Calu3 (cell line): ENCODE data around the gene CASQ2. TPM values are rescaled to one million over a fixed set of nuclear protein-coding genes. Genes with fewer than 3 reads are reported as not detected.

Source experiments
- BruUV-seq: library from RNA; stranded (reverse); fragments of 400-500 nt; replicated peaks from 2 replicates; lab custom pipeline; 2021; lab: Mats Ljungman, UMichigan
- CTCF ChIA-PET: fragments of 300-600 bp; sonication (Branson Sonifier 250); formaldehyde crosslinking; loops from one replicate; lab custom pipeline; 2022; ENCODE audit warnings: antibody characterized with exemption; lab: Charles Lee
- DNase-seq: peaks from one replicate; pipeline ENCODE4 v3.0.0; 2022
- H3K27ac Mint-ChIP-seq: one replicate; pipeline ENCODE4 v1.8.0; 2022; ENCODE audit warnings: mixed read lengths; ENCODE audit not compliant: unreplicated experiment
- H3K27me3 Mint-ChIP-seq: one replicate; pipeline ENCODE4 v1.8.0; 2022; ENCODE audit warnings: mixed read lengths; ENCODE audit not compliant: unreplicated experiment
- H3K36me3 Mint-ChIP-seq: one replicate; pipeline ENCODE4 v1.8.0; 2022; ENCODE audit warnings: mild to moderate bottlenecking, moderate library complexity, mixed read lengths; ENCODE audit not compliant: insufficient read depth, unreplicated experiment
- H3K4me1 Mint-ChIP-seq: one replicate; pipeline ENCODE4 v1.8.0; 2022; ENCODE audit warnings: mild to moderate bottlenecking, low read depth, mixed read lengths; ENCODE audit not compliant: unreplicated experiment
- H3K4me3 Mint-ChIP-seq: one replicate; pipeline ENCODE4 v1.8.0; 2022; ENCODE audit warnings: mild to moderate bottlenecking, low read depth, moderate library complexity, mixed read lengths; ENCODE audit not compliant: unreplicated experiment
- H3K9me3 Mint-ChIP-seq: one replicate; pipeline ENCODE4 v1.8.0; 2022; ENCODE audit warnings: low read depth, mixed read lengths; ENCODE audit not compliant: unreplicated experiment
- CTCF ChIP-seq: fragments of 200-600 bp; IDR thresholded peaks from one replicate; pipeline ENCODE4 v1.8.0; 2022; ENCODE audit warnings: antibody characterized with exemption; ENCODE audit not compliant: unreplicated experiment
- intact Hi-C: fragments of 100-400 bp; cut with micrococcal nuclease; formaldehyde crosslinking; loops from one replicate; pipeline ENCODE4 v1.10.0; 2022; ENCODE audit not compliant: unreplicated experiment
- total RNA-seq: library from RNA; stranded (reverse); gene quantifications from 2 replicates; pipeline ENCODE4 v1.2.3, GENCODE V29; 2022

Gene CASQ2
- total RNA-seq, 1 experiment from 2014 or later = not detected

- CTCF ChIA-PET = interaction anchor here (1.3 to 1.5 kb wide), 5 partner anchors 11 to 209 kb away, joined by 3 to 11 read pairs (median 8); no protein-coding TSS in a partner anchor
- Mint-ChIP-seq H3K4me1 (no peaks in the 10 kb centered on the region), H3K27ac (no peak overlapping the region), H3K9me3 (no peaks in the 10 kb centered on the region), H3K36me3 (no peaks in the 10 kb centered on the region), H3K27me3 (no peaks in the 10 kb centered on the region), H3K4me3 (no peak overlapping the region)
- TF ChIP-seq CTCF = peak; percentile 47
- intact Hi-C loops = loop anchor here (1.0 to 10.0 kb wide), 2 partner anchors 21 to 627 kb away; no protein-coding TSS in a partner anchor
- no TSS peak for BruUV-seq
- DNase-seq = peak; percentile 58
These were observed 3.4 kb upstream of the CASQ2 start for GRCh38 chr1:115771847-115772457.

GRCh38 chr1:115771094-115771846 is 2.8 kb upstream of the CASQ2 start:
- CTCF ChIA-PET = interaction anchor here (1.3 to 1.5 kb wide), 5 partner anchors 12 to 210 kb away, joined by 3 to 11 read pairs (median 8); no protein-coding TSS in a partner anchor
- no peaks in the 10 kb centered on the region for H3K27me3 Mint-ChIP-seq
- no peaks in the 10 kb centered on the region for H3K4me1 Mint-ChIP-seq
- no peak for DNase-seq
- no peaks in the 10 kb centered on the region for H3K9me3 Mint-ChIP-seq
- intact Hi-C loops = loop anchor here (10.0 kb wide), 1 partner anchor 626 kb away; no protein-coding TSS in a partner anchor
- no peak overlapping the region for H3K27ac Mint-ChIP-seq
- no peak overlapping the region for H3K4me3 Mint-ChIP-seq
- TF ChIP-seq CTCF = no peak
- BruUV-seq = no TSS peak
- no peaks in the 10 kb centered on the region for H3K36me3 Mint-ChIP-seq

- no peak for DNase-seq
These were observed 1.1 kb downstream of the CASQ2 start for GRCh38 chr1:115767403-115767802.

More at GRCh38 chr1:115767403-115767802, 1.1 kb downstream of the CASQ2 start:
- no TSS peak for BruUV-seq
- no peak for TF ChIP-seq CTCF
- CTCF ChIA-PET = no interaction called here
- no peaks in the 10 kb centered on the region for H3K27me3 Mint-ChIP-seq
- no peaks in the 10 kb centered on the region for H3K9me3 Mint-ChIP-seq
- intact Hi-C loops = no loop called here
- H3K4me1 Mint-ChIP-seq = peaks cover 22% of the 10 kb centered on the region
- H3K27ac Mint-ChIP-seq = no peak overlapping the region
- H3K36me3 Mint-ChIP-seq = no peaks in the 10 kb centered on the region
- no peak overlapping the region for H3K4me3 Mint-ChIP-seq
